GM23338 (cell line): ENCODE measurements around the gene DNAJB2. TPM values are rescaled to one million over a fixed set of nuclear protein-coding genes. Genes with fewer than 3 reads are reported as not detected.

Experiments
- ATAC-seq: fragments of 200-7000 bp; cut with Tn5 transposase; 3 replicates; pipeline ENCODE4 v1.9.1; 2020
- DNase-seq: peaks from one replicate; pipeline ENCODE4 v3.0.0-alpha.2; 2015; ENCODE audit warnings: low spot score
- H2AFZ ChIP-seq: fragments of 200-600 bp; sonication (generic); 2 replicates; pipeline ENCODE4 v1.8.0; 2016; ENCODE audit warnings: antibody characterized with exemption, mild to moderate bottlenecking, moderate library complexity
- H3F3A ChIP-seq: fragments of 200-600 bp; sonication (generic); replicated peaks from 2 replicates; pipeline ENCODE4 v1.8.0; 2017; ENCODE audit warnings: antibody characterized with exemption, mixed run types, low read depth
- H3K27ac ChIP-seq: fragments of 200-600 bp; sonication (generic); 2 replicates; pipeline ENCODE4 v1.6.1; 2016; ENCODE audit warnings: low read depth
- H3K27me3 ChIP-seq: fragments of 200-600 bp; sonication (generic); 2 replicates; pipeline ENCODE4 v1.8.0; 2016; ENCODE audit warnings: mild to moderate bottlenecking, mixed run types, moderate library complexity; ENCODE audit not compliant: insufficient read depth
- H3K36me3 ChIP-seq: fragments of 200-600 bp; sonication (generic); 2 replicates; pipeline ENCODE4 v1.8.0; 2016; ENCODE audit warnings: mild to moderate bottlenecking; ENCODE audit not compliant: insufficient read depth
- H3K4me1 ChIP-seq: fragments of 200-600 bp; sonication (generic); 2 replicates; pipeline ENCODE4 v1.8.0; 2016; ENCODE audit warnings: mild to moderate bottlenecking, moderate library complexity; ENCODE audit not compliant: insufficient read depth
- H3K4me2 ChIP-seq: fragments of 200-600 bp; sonication (generic); 2 replicates; pipeline ENCODE4 v1.7.1; 2017; ENCODE audit warnings: mixed run types
- H3K4me3 ChIP-seq: fragments of 200-600 bp; sonication (generic); 2 replicates; pipeline ENCODE4 v1.6.1; 2016; ENCODE audit warnings: mixed run types
- H3K79me2 ChIP-seq: fragments of 200-600 bp; sonication (generic); replicated peaks from 2 replicates; pipeline ENCODE4 v1.8.0; 2017; ENCODE audit warnings: mild to moderate bottlenecking; ENCODE audit not compliant: insufficient read depth
- H3K9me2 ChIP-seq: fragments of 200-600 bp; sonication (generic); 2 replicates; pipeline ENCODE4 v1.8.0; 2017; ENCODE audit not compliant: insufficient read depth
- H4K20me1 ChIP-seq: fragments of 200-600 bp; sonication (generic); replicated peaks from 2 replicates; pipeline ENCODE4 v1.8.0; 2017; ENCODE audit warnings: mild to moderate bottlenecking; ENCODE audit not compliant: insufficient read depth
- H3K27ac Mint-ChIP-seq: 2 replicates; pipeline ENCODE4 v1.8.0; 2020; ENCODE audit warnings: inconsistent platforms, mild to moderate bottlenecking, moderate library complexity, mixed read lengths
- H3K27me3 Mint-ChIP-seq: 3 replicates; pipeline ENCODE4 v1.8.0; 2022; ENCODE audit warnings: low read depth, mild to moderate bottlenecking, moderate library complexity, mixed read lengths, inconsistent platforms; ENCODE audit not compliant: insufficient read depth, poor library complexity
- H3K36me3 Mint-ChIP-seq: 3 replicates; pipeline ENCODE4 v1.8.0; 2021; ENCODE audit warnings: low read depth, mild to moderate bottlenecking, inconsistent platforms, moderate library complexity, mixed read lengths
- H3K4me1 Mint-ChIP-seq: 3 replicates; pipeline ENCODE4 v1.8.0; 2020; ENCODE audit warnings: mild to moderate bottlenecking, inconsistent platforms, mixed read lengths
- H3K4me3 Mint-ChIP-seq: 3 replicates; pipeline ENCODE4 v1.8.0; 2021; ENCODE audit warnings: moderate library complexity, mild to moderate bottlenecking, inconsistent platforms, mixed read lengths
- H3K9me3 Mint-ChIP-seq: 3 replicates; pipeline ENCODE4 v1.8.0; 2020; ENCODE audit warnings: moderate library complexity, mild to moderate bottlenecking, inconsistent platforms, mixed read lengths
- CTCF ChIP-seq, 2 experiments: fragments of 200-600 bp in 1 of 2; sonication (generic) in 1 of 2; conservative IDR thresholded peaks; 2 replicates each; pipeline versions ENCODE4 v1.5.1 to v1.6.1; 2016 to 2017; ENCODE audit warnings: antibody characterized with exemption in 2 of 2, low read depth in 2 of 2, mild to moderate bottlenecking in 2 of 2, moderate library complexity in 1 of 2
- ETS1 ChIP-seq: IDR thresholded peaks from 2 replicates; pipeline ENCODE4 v1.6.1; 2016; ENCODE audit warnings: antibody characterized with exemption
- EZH2 ChIP-seq: fragments of 200-600 bp; sonication (generic); IDR thresholded peaks from one replicate; pipeline ENCODE4 v1.8.0; 2017; ENCODE audit warnings: antibody characterized with exemption, mild to moderate bottlenecking, low read depth; ENCODE audit not compliant: unreplicated experiment
- EZH2phosphoT487 ChIP-seq: fragments of 200-600 bp; sonication (generic); IDR thresholded peaks from one replicate; pipeline ENCODE4 v1.8.1; 2018; ENCODE audit warnings: antibody characterized with exemption; ENCODE audit not compliant: unreplicated experiment
- JUNB ChIP-seq: IDR thresholded peaks from one replicate; pipeline ENCODE4 v1.6.1; 2016; ENCODE audit warnings: antibody characterized with exemption; ENCODE audit not compliant: unreplicated experiment
- NANOG ChIP-seq: IDR thresholded peaks from 2 replicates; pipeline ENCODE4 v1.6.1; 2016; ENCODE audit warnings: antibody characterized with exemption, borderline replicate concordance
- POLR2AphosphoS5 ChIP-seq: IDR thresholded peaks from 2 replicates; pipeline ENCODE4 v1.6.1; 2016; ENCODE audit warnings: antibody characterized with exemption, low read depth
- REST ChIP-seq: IDR thresholded peaks from one replicate; pipeline ENCODE4 v1.6.1; 2018; ENCODE audit warnings: antibody characterized with exemption; ENCODE audit not compliant: unreplicated experiment
- STAT1 ChIP-seq: IDR thresholded peaks from one replicate; pipeline ENCODE4 v1.6.1; 2016; ENCODE audit warnings: antibody characterized with exemption; ENCODE audit not compliant: unreplicated experiment
- ZNF114 ChIP-seq: fragments of 250-450 bp; sonication (Bioruptor Pico); IDR thresholded peaks from 2 replicates; pipeline ENCODE4 v1.5.0; 2020; ENCODE audit warnings: mild to moderate bottlenecking, moderate library complexity
- ZNF331 ChIP-seq: fragments of 250-450 bp; sonication (Bioruptor Pico); IDR thresholded peaks from 2 replicates; pipeline ENCODE4 v1.5.0; 2020; ENCODE audit warnings: low read depth, mild to moderate bottlenecking, moderate library complexity
- ZNF462 ChIP-seq: fragments of 250-450 bp; sonication (Bioruptor Pico); IDR thresholded peaks from 2 replicates; pipeline ENCODE4 v1.5.0; 2020; ENCODE audit warnings: mild to moderate bottlenecking, moderate library complexity
- polyA plus RNA-seq: library from polyadenylated mRNA; unstranded; fragments of >200 nt; fragmentation: Nextera tagmentation; extraction: Ambion mirVana; gene quantifications from 2 replicates; pipeline ENCODE4 v1.2.1, GENCODE V29; 2016
- total RNA-seq: library from RNA; depleted of rRNA; stranded (reverse); fragments of >200 nt; shearing (Covaris generic); gene quantifications from 2 replicates; pipeline ENCODE4 v1.2.3, GENCODE V29; 2014

Gene DNAJB2
- total and polyA plus RNA-seq, 2 experiments from 2014 or later = 6.4 to 25.9 TPM

- TF ChIP-seq ZNF462 (no peak), JUNB (no peak), EZH2 (no peak)
Measured at GRCh38 chr2:219327719-219328118, 48.6 kb downstream of the DNAJB2 start (continued).

- DNase-seq = peak; percentile 68
- TF ChIP-seq EZH2 = peak; percentile 34
- TF ChIP-seq NANOG = no peak
- TF ChIP-seq POLR2AphosphoS5 = no peak
- TF ChIP-seq CTCF (conservative IDR thresholded peaks at IDR 0.05; ENCODE audit: low read depth in 2 of 2) = no peak
- TF ChIP-seq ETS1 = no peak
- TF ChIP-seq ZNF331 = no peak
- TF ChIP-seq ZNF114 (CRISPR knock-in tag) = no peak
- no peak for TF ChIP-seq STAT1
- TF ChIP-seq REST = peak; percentile 96
- no peak for TF ChIP-seq EZH2phosphoT487
- peaks cover 49% of the 10 kb centered on the region for H3K27me3 Mint-ChIP-seq
- H3K9me2 ChIP-seq = no peaks in the 10 kb centered on the region
- H3K79me2 ChIP-seq = no peaks in the 10 kb centered on the region
- ATAC-seq = peak; percentile 83
- no peaks in the 10 kb centered on the region for H3K36me3 ChIP-seq
- H3K4me1 ChIP-seq = peaks cover 3% of the 10 kb centered on the region; the same call in 1 of the 2 replicates
- H3K4me1 Mint-ChIP-seq = peaks cover 10% of the 10 kb centered on the region
- H3K4me3 ChIP-seq = peak overlapping the region; percentile 57
- H3K36me3 Mint-ChIP-seq = no peaks in the 10 kb centered on the region
- H3F3A ChIP-seq = no peaks in the 10 kb centered on the region
- H4K20me1 ChIP-seq = 0 out of 2 replicates have a peak, but pooled peaks cover 4% of the 10 kb centered on the region
- H2AFZ ChIP-seq = no peak overlapping the region; the same call in 1 of the 2 replicates
- H3K9me3 Mint-ChIP-seq = no peaks in the 10 kb centered on the region
- no peak overlapping the region for H3K27ac Mint-ChIP-seq
- no peak overlapping the region for H3K27ac ChIP-seq
- H3K4me2 ChIP-seq = peak overlapping the region; percentile 84
- peaks cover 71% of the 10 kb centered on the region for H3K27me3 ChIP-seq
- peak overlapping the region; percentile 58 for H3K4me3 Mint-ChIP-seq
Measured at GRCh38 chr2:219331560-219332213, 52.5 kb downstream of the DNAJB2 start.
